ENCODE results near the gene NOXA1. TPM values are rescaled to one million over a fixed set of nuclear protein-coding genes. Genes with fewer than 3 reads are reported as not detected.

The NOXA1 gene
- total RNA-seq, 1 donor from 2014 or later: 36.7 TPM

DNA sequence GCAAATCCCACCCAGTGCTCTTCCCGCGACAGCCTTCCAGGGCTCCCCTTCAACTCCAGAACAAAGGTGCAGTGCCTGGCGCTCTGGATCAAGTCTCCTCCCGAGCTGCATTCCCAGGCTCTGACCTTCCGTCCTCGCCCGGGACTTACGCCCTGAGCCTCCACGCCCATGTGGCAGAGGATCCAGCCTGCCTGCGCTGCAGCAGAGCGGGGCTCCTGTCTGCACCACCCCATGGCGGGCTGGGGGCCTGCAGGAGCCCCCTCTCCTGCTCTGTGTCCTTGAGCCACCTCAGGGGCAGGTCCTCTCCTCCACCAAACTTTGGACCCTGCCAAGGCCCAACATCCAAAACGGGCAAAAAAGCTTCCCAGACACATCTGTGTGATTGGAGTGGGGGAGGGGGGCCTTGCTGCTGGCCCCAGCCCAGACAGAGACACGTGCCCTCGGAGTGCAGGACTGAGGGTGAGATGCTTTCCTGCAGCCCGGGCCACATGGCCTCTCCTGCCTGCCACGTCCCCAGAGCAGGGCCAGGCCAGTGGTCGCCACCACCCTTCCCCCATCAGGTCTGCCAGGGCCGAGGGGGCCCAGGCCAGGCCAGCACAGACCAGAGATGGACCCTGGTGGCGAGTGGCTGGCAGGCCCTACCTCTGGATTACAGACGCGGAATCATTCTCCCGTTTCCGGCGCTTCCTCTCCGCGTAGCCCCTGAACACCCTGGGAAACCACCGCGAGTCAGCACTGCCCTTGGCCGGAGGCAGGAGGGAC is 31.6 kb downstream of the NOXA1 start:
- peak; percentile 62 for DNase-seq (ENCODE audit: low spot score)

DNA sequence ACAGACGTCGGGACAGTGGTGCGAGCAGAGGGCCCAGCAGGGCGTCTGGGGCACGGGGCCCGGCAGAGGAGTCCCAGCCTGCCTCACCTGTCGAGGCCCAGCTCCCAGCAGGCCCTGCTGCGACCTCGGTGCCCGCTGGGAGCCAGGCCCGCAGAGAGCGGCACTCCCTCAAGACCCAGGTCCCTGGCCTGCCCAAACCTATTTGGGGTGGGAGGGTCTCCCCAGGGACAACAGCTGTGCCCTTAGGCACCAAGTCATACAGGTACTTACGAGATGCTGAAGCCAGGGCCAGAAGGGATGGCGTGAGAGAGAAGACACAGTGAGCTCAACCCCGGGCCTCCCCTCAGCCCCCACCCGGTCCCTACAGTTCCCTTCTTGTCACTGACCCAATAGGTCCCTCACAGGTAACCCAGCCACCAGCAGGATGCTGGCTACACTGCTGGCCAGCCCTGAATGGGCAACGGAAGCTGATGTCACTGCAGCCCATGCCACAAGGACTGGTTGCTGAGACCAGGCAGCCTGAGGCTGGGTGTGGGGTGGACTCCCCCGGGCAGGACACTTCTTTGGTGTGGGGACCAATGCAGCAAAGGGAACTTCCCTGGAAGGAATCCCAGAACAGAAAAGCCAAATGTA is 32.3 kb downstream of the NOXA1 start:
- DNase-seq (ENCODE audit: low spot score): no peak

DNA sequence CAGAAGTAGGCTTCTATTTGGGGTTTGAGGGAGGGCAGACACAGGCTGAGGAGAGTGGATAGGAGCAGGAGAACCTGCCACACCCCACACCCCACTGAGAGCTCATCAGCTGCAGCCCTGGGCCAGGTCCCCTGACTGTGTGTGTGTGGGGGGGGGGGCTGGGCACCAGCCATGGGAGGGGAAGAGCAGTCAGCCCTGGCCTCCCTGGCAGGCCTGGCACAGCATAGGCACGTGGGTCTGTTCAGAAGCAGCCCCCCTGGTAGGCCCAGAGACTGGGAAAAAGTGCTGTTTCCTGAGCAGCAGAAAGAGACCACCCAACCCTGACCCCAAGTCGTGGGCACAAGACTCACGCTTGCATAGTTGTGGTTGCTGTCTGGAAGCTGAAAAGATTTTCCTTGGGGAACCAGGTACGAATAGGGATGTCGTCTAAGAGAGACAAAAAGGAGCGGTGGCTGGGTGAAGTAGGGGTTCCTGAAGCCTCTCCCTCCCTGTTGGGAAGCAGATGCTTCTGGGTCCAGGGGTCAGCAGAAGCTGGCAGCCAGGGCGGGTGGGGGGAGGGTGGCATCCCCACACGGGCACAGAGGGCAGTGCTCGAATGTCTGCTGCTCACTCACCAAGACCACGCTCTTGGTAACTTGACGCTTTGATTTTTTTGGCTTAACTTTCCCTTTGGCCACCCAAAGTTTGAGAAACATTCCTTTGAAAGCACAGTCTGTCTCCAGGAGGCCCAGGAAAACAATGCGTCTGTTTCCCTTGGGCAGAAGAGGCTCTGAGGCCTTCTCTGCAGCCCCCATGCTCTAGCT is 33.1 kb downstream of the NOXA1 start:
- DNase-seq (ENCODE audit: low spot score): no peak

DNA sequence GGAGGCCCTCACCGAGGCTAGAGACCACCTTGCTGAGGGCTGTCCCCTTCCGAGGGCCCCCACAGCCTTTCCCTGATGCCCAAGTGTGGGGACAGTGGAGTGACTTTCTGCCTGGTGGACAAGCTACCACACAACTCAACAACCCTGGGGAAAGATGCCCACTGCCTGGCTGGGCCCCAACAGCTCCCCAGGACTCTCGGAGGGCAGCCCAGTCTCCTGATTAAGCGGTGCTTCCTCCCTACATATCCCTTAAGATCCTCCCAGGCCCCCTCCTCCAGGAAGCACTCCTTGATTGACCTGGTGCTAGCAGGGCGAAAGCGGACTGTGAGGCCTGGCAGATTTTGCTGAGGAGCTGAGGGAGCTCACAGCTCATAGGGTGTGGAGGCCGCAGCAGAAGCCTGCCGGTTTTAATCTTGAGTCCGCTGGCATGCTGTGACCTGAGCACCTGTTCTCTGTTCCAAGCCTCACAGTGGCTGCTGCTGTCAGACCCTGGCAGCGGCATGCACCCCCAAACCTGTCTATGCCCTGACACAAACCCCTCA is 33.7 kb downstream of the NOXA1 start:
- no peak for DNase-seq (ENCODE audit: low spot score)

DNA sequence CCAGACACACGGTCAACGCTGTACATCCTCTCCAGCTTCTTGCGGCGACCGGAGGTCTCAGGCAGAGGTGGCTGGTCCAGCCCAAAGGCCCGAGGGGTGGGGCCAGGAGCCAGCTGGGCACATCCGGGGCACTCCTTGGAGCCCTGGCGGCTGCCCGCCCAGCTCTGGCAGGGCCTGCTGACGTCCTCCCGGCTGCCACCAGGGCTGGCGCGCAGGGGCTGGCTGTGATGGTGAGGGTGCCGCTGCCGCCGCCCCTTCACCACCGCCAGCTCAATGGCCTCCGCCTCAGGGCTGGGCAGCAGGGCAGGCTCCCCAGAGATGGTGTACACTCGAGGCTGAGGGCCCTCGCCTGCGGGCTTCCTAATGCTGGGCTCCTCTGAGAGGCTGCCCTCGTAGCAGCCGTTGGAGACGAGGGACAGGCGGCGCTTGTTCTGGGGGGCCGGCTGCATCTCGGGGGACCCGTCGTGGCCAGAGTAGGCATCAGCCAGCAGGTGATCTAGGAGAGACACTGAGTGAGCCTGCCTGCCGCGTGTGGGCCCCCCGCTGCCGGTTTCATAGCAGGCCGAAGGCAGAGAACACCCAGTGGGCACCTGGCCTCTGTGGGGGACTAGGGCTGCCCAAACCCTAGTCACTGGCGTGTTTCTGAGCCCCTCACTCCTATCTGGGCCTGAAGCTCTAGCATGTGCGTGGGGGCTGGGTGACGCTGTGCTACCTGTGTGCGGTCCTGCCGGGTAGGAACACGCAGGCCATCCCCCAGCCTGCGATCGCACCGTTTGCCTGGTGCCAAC is 34.4 kb downstream of the NOXA1 start:
- DNase-seq (ENCODE audit: low spot score): no peak

DNA sequence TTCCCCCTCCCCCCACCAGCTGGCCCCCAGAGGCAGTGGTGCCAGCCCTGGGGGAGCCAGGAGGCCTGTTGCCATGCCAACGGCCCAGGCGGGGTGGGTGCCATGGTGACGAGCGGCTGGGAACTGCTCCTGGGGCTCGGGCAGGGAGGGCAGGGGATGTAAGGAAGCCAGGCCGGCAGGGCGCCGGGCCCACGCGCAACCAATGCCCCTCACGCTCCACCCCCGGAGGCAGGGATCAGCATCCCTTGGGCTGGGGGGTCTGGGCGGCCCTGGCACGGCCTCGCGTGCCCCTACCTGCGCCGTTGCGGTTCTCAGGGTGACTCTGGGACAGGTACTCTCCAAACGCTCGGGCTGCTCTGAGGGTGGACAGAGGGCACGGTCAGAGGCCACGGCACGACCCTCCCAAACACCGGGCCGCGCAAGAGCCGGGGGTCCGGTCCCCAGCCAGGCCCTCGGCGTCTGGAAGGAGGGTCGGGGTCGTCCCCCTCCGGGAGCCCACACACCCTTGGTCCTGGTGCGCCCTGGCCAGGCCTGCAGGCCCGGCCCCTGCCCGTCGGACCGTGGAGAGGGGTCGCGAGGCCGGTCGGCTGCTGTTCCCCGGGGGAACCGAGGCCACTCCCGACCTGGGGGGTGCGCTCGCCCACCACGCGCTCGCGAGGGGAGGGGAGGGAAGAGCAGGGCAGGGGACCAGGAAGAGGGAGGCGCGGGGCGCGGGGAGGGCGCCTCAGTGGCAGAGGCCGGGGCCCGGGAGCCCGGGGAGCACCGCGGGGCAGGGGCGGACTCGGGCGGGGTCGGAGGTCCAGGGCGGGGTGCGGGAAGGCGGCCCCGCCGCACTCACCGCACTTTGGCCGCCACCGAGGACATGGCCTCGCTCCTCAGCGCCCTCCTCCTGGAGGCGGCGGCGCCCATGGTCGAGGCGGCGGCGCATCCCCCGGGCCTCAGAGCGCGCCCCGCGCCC is 35.3 kb downstream of the NOXA1 start:
- DNase-seq (ENCODE audit: low spot score): no peak

DNA sequence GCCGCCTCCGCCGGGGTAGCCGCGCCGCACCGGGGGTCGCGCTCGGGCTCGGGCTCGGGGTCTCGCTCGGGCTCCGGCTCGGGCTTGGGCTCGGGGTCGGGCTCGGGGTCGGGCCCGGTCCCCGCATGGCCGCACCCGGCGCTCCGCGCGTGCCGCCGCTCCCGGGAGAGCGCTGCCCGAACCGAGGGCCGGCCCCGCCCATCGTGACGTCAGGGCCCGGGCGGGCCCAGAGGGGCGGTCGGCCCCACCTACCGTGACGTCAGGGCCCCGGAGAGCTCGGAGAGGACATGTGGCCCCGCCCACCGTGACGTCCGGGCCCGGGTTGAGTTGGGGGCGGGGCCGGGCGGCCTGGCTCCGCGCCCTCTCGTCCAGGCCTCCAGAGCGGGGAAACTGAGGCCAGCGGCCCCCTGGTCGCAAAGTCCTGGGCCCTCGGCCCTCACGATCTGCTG is 36.0 kb downstream of the NOXA1 start, which contains the start of gene NSMF:
Gene NSMF, minus strand, starts transcription at position 183 of the 449 bp plus-strand sequence. CDS start 232 bp downstream, outside the sequence.
- DNase-seq (ENCODE audit: low spot score): peak; percentile 95

DNA sequence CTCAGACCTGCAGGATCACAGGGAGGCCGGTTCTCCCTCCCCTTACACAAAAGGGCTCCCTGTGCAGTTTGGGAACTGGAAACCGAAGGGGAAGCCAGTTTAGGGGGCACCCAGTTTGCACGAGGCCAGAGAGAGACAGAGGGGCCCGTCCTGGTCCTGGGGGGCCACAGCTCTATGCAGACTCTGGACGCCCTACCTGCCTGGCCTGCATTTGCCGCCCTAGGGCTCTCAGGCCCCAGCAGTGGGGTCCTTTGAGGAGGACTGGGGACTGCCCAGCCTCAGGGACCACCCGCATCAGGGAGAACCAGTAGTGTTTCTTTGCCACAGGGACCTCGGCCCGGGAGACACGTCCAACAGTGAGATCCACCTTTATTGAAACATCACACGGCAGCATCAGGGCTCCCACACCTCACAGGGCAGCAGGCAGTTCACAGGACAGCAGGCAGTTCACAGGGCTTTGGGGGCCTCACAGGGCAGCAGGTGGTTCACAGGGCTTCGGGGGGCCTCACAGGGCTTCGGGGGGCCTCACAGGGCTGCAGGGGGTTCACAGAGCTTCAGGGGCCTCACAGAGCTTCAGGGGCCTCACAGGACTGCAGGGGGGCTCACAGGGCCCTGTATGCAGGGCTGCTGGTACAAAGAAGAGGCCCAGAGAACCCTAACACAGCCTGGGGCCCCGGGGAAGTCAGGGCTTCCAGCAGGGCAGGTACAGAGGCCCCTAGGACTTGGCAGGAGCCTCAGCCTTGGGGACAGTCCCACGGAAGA is 36.6 kb downstream of the NOXA1 start:
- DNase-seq (ENCODE audit: low spot score): no peak

DNA sequence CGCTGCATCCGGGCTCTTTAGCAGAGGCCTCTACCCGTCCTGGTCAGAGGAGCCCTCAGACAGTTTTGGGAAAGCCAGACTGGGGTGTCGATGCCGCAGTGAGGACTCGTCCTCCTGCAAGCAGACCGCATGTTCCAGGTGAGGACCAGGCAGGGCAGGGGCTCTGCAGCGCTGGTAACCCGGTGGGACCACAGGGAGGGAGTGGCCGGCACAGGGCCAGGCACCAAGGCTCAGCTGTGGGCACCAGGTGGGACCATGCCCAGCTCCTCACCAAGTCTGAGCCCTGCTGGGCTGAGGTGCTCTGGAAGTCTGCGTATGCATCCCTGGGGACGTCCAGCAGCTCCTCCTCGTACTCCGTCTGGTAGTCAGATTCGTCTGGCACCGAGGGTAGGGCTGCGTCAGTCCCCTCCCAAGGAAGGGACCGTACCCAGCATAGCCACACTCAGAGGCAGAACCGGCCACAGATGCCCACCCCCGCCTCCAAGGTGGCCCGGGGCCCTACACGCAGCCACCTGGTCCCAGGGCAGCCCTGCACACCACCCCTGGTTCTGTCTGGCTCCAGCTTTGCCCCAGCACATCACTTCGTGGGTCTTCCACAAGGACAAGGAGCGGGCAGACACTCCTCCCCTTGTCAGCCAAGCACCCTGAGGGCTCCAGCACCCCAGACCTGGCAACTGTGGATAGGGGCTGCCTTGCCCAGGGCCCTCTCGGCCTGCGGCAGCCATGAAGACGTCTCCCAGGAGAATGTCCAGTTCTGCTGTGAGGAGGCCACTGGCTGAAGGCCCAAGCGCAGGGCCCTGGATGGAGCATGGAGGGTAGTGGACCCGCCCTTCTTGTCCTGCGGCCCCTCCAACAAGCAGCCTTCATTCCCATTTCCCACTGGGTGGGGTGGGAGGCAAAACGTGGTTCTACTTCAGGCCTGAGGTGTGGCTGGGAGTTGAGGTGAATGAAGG is 37.4 kb downstream of the NOXA1 start:
- DNase-seq (ENCODE audit: low spot score): no peak

DNA sequence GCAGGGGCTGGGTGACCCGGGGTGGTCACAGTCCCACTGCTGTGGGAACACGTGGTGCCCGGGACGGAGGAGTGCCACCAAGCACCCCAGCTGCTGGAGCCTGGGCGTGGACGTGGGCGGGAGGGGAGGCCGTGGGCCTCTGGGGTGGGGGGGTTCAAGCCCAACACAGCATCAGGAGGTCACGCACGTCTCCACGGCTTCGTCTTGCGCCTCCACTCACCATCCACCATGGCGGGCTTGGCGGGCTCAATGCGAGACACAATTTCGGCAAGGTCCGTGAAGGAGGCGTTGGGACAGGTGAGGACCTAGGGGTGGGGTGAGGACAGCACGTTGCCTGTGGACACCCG is 38.1 kb downstream of the NOXA1 start:
- DNase-seq (ENCODE audit: low spot score): no peak

DNA sequence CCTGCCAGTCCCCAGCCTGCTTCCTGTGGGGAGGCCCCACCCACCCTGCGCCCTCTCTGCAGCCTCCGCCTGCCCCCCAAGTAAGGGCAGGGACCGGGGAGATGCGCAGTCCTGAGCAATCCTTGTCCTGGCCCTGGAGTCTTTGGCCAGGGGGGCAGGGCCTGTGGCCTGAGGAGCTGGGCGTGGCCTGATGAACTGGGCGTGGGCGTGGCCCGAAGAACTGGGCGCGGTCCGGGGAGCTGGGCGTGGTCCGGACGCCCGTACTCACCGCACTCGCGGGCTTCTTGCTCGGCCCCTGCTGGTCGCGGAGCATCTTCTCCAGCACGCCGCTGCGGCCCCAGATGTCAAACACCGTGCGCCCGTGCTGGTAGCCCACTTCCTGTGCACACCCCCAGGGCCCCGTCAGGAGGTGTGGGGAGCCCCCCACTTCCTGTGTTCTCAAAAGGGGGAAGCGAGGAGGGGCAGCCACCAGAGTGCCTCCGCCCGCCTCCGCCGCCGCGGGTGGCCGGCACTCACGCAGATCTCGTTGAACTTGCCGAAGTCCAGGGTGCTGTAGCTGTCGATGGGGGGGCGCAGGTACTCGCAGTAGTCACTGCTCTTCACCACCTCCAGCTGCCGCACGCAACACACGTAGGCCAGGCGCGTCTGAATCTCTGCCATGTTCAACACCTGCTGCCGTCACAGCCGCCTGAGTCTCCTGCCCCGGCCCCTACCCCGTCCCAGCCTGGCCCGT is 38.6 kb downstream of the NOXA1 start:
- DNase-seq (ENCODE audit: low spot score): no peak

DNA sequence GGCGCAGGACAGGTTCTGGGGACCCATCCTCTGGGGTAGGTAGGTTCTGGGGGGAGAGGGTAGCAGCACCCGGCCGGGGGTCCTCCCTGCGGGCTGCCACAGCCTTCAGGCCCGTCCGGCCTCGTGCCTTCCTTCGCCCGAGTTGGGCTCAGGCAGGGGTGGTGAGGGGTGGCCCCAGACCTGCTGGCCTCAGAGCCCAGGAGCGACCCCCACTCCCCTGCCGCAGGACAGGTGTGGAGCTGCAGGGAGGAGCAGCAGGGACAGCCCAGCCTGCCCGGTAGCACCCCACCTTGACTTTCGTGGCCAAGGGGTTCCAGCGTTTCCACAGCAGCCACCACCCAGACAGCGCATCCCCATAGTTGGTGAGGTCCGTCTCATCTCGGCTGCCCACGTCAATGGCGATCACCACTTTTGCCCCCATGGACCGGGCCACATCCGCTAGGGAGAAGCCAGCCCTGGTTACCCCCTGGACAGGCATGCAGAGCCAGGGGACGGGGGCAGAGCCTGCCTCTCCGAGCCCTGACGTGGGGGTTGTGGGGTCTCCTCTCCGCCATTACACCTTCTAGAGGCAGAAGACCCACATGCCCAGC is 39.3 kb downstream of the NOXA1 start:
- DNase-seq (ENCODE audit: low spot score): no peak

DNA sequence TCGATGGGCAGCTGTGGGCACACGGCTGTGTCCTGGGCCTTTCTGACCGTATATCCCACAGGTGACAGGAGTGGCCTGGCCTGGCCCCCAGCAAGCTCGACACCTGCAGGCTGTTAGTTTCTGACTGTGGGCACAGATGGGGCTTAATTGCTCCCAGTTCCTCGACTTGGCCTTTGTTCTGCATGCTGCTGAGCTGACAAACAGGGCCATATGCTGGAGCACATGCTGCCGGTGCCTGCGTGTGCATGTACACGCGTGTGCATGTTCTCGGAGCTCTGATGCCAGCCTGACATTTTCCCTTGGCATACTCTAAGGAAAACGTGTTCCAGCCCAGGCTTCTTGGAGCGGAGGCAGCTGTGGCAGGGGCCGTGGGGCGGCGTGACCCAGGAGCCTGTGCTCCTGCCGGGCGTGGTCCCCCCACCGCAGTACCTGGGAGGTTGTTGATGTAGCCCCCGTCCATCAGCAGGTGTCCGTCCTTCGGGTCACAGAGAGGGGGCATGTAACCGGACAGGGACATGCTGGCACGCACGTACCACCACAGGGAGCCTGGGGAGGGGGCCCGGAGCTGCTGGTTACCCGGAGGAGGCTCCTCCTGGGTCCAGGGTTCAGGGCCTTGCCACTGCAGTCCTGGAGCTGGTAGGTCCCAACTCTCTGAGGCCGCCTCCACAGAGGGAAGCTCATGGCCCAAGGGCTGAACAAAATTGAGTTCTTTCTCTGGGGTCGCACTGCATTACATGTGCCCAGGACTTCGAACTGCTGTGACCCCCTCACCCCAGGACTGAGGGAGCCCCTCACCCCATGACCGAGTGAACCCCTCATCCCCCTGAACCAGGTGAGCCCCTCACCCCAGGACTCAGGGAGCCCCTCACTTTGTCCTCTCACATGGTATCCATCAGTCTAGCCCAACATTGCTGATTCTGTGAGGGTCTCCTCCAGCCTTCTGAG is 40.1 kb downstream of the NOXA1 start:
- no peak for DNase-seq (ENCODE audit: low spot score)

DNA sequence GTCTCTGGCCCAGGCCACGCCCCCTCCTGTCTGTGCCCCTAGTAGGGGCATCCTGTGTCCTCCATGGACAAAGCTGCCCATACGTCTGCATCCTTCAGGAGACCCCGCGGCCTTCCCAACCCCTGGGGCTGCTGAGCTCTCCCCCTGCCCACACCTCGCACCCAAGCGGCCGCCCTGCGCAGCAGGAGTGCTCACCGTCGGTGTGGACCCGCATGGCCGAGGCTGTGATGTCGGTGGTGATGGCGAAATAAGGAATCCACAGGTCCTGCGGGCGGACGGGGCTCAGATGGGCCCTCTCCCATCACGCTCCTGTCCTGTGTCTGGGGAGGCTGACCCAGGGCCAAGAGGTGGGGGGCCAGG is 40.7 kb downstream of the NOXA1 start:
- DNase-seq (ENCODE audit: low spot score): no peak

DNA sequence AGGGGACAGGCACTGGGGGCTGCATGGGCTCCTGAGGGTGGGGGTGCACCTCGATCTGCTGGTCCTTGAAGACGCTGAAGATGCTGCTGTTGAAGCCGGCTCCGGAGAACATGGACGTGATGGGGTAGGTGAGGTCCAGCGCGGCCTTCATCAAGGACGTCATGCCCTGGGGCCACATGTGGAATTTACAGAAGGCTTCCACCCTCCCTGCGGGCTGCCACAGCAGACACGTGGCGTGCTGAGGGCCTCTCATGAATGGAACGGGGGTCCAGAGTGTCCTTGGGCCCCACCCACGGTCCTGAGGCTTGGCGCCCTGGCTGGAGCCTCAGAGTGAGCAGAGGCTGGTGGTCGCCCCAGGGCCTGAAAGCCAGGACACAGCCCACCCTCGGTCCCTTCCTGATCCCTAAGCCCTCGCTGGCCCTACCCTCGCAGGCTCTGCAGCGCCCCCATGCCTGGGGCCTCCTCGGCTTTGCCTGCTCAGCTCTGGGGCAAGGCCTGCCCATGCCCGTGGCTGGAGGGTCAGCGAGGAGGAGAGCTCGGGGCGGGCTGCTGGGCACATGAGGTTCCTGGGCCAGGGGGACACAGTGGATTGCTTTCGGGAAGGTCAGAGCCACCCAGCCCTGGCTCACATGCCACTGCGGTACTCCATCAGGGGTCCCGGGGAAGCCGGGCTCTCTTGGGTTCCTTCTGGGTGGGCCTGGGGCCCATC is 41.3 kb downstream of the NOXA1 start:
- no peak for DNase-seq (ENCODE audit: low spot score)

Measured in mucosa of gallbladder (tissue), 1 donor.